HepG2 (cell line): ENCODE results near the gene CCDC38. TPM values are rescaled to one million over a fixed set of nuclear protein-coding genes. Genes with fewer than 3 reads are reported as not detected.

Source experiments
- ASH2L ChIP-seq: fragments of 300-600, 200-600 bp; sonication (generic); IDR thresholded peaks from 2 replicates; pipeline ENCODE4 v1.7.0; 2017; ENCODE audit warnings: low read depth, mild to moderate bottlenecking, moderate library complexity, mixed read lengths, low read length; ENCODE audit not compliant: insufficient read length
- ATF7 ChIP-seq, 2 experiments: fragments of 450-650 bp in 1 of 2; sonication (generic) in 1 of 2; formaldehyde crosslinking in 1 of 2; IDR thresholded peaks; 2 replicates each; pipeline versions ENCODE4 v1.4.0 to v1.6.1; 2016 to 2020; ENCODE audit warnings: antibody characterized with exemption in 1 of 2, mild to moderate bottlenecking in 1 of 2, missing genetic modification reagents in 1 of 2
- GLI4 ChIP-seq: sonication (generic); formaldehyde crosslinking; IDR thresholded peaks from 2 replicates; pipeline ENCODE4 v1.5.1; 2020; ENCODE audit warnings: missing genetic modification reagents, mild to moderate bottlenecking, moderate library complexity, borderline replicate concordance
- KMT2A ChIP-seq: sonication (generic); formaldehyde crosslinking; IDR thresholded peaks from 2 replicates; pipeline ENCODE4 v1.4.0; 2020; ENCODE audit warnings: missing genetic modification reagents
- LCORL ChIP-seq, 2 experiments: fragments of 450-650 bp in 1 of 2; sonication (generic) in 1 of 2; formaldehyde crosslinking in 1 of 2; IDR thresholded peaks; 2 replicates each; pipeline versions ENCODE4 v1.5.0 to v1.6.1; 2017 to 2020; ENCODE audit warnings: antibody characterized with exemption in 1 of 2, missing genetic modification reagents in 1 of 2
- MXD1 ChIP-seq: sonication (generic); formaldehyde crosslinking; IDR thresholded peaks from 2 replicates; pipeline ENCODE4 v1.4.0; 2020; ENCODE audit warnings: mild to moderate bottlenecking, missing genetic modification reagents
- SIX4 ChIP-seq: sonication (generic); formaldehyde crosslinking; IDR thresholded peaks from 2 replicates; pipeline ENCODE4 v1.4.0; 2020; ENCODE audit warnings: missing genetic modification reagents
- THYN1 ChIP-seq: sonication (generic); formaldehyde crosslinking; IDR thresholded peaks from 2 replicates; pipeline ENCODE4 v1.8.1; 2023; ENCODE audit warnings: low read depth, mild to moderate bottlenecking, moderate library complexity, missing genetic modification reagents, borderline replicate concordance
- TOE1 ChIP-seq: sonication (generic); formaldehyde crosslinking; IDR thresholded peaks from 2 replicates; pipeline ENCODE4 v1.4.0; 2020; ENCODE audit warnings: mild to moderate bottlenecking, missing genetic modification reagents
- ZBTB43 ChIP-seq: sonication (generic); formaldehyde crosslinking; conservative IDR thresholded peaks from 2 replicates; pipeline ENCODE4 v1.4.0; 2020; ENCODE audit warnings: missing genetic modification reagents
- ZBTB7B ChIP-seq: sonication (generic); formaldehyde crosslinking; IDR thresholded peaks from 2 replicates; pipeline ENCODE4 v1.4.0; 2020; ENCODE audit warnings: missing genetic modification reagents
- ZFP36L2 ChIP-seq: sonication (generic); formaldehyde crosslinking; IDR thresholded peaks from 2 replicates; pipeline ENCODE4 v1.4.0; 2020; ENCODE audit warnings: missing genetic modification reagents
- ZNF10 ChIP-seq: sonication (generic); formaldehyde crosslinking; IDR thresholded peaks from 2 replicates; pipeline ENCODE4 v1.4.0; 2020; ENCODE audit warnings: mild to moderate bottlenecking, low read depth, missing genetic modification reagents, borderline replicate concordance
- ZNF275 ChIP-seq: sonication (generic); formaldehyde crosslinking; IDR thresholded peaks from 2 replicates; pipeline ENCODE4 v1.8.0; 2022; ENCODE audit warnings: missing genetic modification reagents, mild to moderate bottlenecking, inconsistent platforms, borderline replicate concordance
- ZNF34 ChIP-seq: sonication (generic); formaldehyde crosslinking; IDR thresholded peaks from 2 replicates; pipeline ENCODE4 v1.4.0; 2020; ENCODE audit warnings: mild to moderate bottlenecking, missing genetic modification reagents, borderline replicate concordance
- ZNF383 ChIP-seq: sonication (generic); formaldehyde crosslinking; IDR thresholded peaks from 2 replicates; pipeline ENCODE4 v1.4.0; 2020; ENCODE audit warnings: missing genetic modification reagents, mild to moderate bottlenecking, borderline replicate concordance
- ZNF530 ChIP-seq: sonication (generic); formaldehyde crosslinking; IDR thresholded peaks from 2 replicates; pipeline ENCODE4 v1.5.0; 2020; ENCODE audit warnings: low read depth, mild to moderate bottlenecking, missing genetic modification reagents
- ZNF605 ChIP-seq: sonication (generic); formaldehyde crosslinking; IDR thresholded peaks from 2 replicates; pipeline ENCODE4 v1.8.0; 2022; ENCODE audit warnings: mild to moderate bottlenecking, missing genetic modification reagents
- ZUFSP ChIP-seq: sonication (generic); formaldehyde crosslinking; IDR thresholded peaks from 2 replicates; pipeline ENCODE4 v1.9.0; 2021; ENCODE audit warnings: missing genetic modification reagents, mild to moderate bottlenecking, borderline replicate concordance
- polyA plus RNA-seq, 8 experiments: library from polyadenylated mRNA; depleted of rRNA in 3 of 8; stranded (reverse) in 7 of 8; unstranded in 1 of 8; fragments of >200 nt; fragmentation: Illumina TruSeq in 4 of 8; extraction: Trizol in 4 of 8; gene quantifications; 2 replicates each; pipeline versions ENCODE4 v1.2.1 to v1.2.3, GENCODE V29; 2011 to 2016; ENCODE audit warnings: low read depth in 4 of 8, missing spikeins in 1 of 8, mixed read lengths in 1 of 8; ENCODE audit not compliant: insufficient read depth in 1 of 8
- total RNA-seq, 5 experiments: library from RNA; depleted of rRNA; stranded (reverse); fragments of >200 nt; fragmentation: Illumina TruSeq; extraction: Trizol; gene quantifications; 2 replicates each; pipeline ENCODE4 v1.2.3, GENCODE V29; 2016; ENCODE audit warnings: low read depth in 1 of 5

Gene CCDC38
- total and polyA plus RNA-seq, 2 of the 13 experiments (the other 11 are each of a cell fraction or from before 2014, with no cell fraction given): 0.24 to 0.32 TPM

GRCh38 chr12:95858451-95859343 lies 83.7 kb downstream of the CCDC38 start, which contains the start of gene SNRPF (continued):
- TF ChIP-seq TOE1 (CRISPR knock-in tag): no peak
- TF ChIP-seq ZNF605 (CRISPR knock-in tag): peak; percentile 81; the same call in 1 of the 2 replicates
- TF ChIP-seq GLI4 (CRISPR knock-in tag): no peak
- peak; percentile 100 for TF ChIP-seq KMT2A (CRISPR knock-in tag)
- peak; percentile 98 for TF ChIP-seq ASH2L
- TF ChIP-seq SIX4 (CRISPR knock-in tag): no peak
- no peak for TF ChIP-seq THYN1 (CRISPR knock-in tag)
- no peak for TF ChIP-seq LCORL (IDR thresholded peaks at IDR 0.05)
- TF ChIP-seq LCORL (CRISPR knock-in tag; IDR thresholded peaks at IDR 0.05): peak; percentile 58
- TF ChIP-seq ATF7 (IDR thresholded peaks at IDR 0.05): no peak
- 0 out of 2 replicates have a peak, but pooled peaks have one; percentile 35 for TF ChIP-seq ATF7 (CRISPR knock-in tag; IDR thresholded peaks at IDR 0.05)
- no peak for TF ChIP-seq ZNF10 (CRISPR knock-in tag)
- peak; percentile 89; the same call in 1 of the 2 replicates for TF ChIP-seq ZNF34 (CRISPR knock-in tag)
- TF ChIP-seq ZNF530 (CRISPR knock-in tag): no peak
- TF ChIP-seq ZFP36L2 (CRISPR knock-in tag): peak; percentile 79; the same call in 1 of the 2 replicates
- TF ChIP-seq ZUFSP (CRISPR knock-in tag): no peak
- no peak for TF ChIP-seq ZNF383
- 0 out of 2 replicates have a peak, but pooled peaks have one; percentile 68 for TF ChIP-seq ZBTB43 (CRISPR knock-in tag)
- TF ChIP-seq ZBTB7B (CRISPR knock-in tag): no peak
- TF ChIP-seq MXD1 (CRISPR knock-in tag): peak; percentile 79; the same call in 1 of the 2 replicates
- TF ChIP-seq ZNF275: 0 out of 2 replicates have a peak, but pooled peaks have one; percentile 45
